Activated CD4-positive, alpha-beta T cell treated with anti-CD3 and anti-CD28 coated beads, Interleukin-2, Interleukin-4, amounts not matched to agents 100 ng/mL and 50 ng/mL, durations not matched to agents 16 hours and 8 hours (primary cell): ENCODE results near the gene ADCY3.
A peak's percentile ranks its signal among the peaks of the same experiment; 100 is the strongest.

Experiments used
- DNase-seq: peaks from one replicate; pipeline ENCODE4 v3.0.0-alpha.2; 2020; ENCODE audit warnings: low spot score

The ADCY3 gene

GRCh38 chr2:24830351-24830750 is 89.7 kb downstream of the ADCY3 start:
- DNase-seq = no peak

- no peak for DNase-seq
These were observed 91.6 kb downstream of the ADCY3 start for GRCh38 chr2:24828238-24828996.

DNA sequence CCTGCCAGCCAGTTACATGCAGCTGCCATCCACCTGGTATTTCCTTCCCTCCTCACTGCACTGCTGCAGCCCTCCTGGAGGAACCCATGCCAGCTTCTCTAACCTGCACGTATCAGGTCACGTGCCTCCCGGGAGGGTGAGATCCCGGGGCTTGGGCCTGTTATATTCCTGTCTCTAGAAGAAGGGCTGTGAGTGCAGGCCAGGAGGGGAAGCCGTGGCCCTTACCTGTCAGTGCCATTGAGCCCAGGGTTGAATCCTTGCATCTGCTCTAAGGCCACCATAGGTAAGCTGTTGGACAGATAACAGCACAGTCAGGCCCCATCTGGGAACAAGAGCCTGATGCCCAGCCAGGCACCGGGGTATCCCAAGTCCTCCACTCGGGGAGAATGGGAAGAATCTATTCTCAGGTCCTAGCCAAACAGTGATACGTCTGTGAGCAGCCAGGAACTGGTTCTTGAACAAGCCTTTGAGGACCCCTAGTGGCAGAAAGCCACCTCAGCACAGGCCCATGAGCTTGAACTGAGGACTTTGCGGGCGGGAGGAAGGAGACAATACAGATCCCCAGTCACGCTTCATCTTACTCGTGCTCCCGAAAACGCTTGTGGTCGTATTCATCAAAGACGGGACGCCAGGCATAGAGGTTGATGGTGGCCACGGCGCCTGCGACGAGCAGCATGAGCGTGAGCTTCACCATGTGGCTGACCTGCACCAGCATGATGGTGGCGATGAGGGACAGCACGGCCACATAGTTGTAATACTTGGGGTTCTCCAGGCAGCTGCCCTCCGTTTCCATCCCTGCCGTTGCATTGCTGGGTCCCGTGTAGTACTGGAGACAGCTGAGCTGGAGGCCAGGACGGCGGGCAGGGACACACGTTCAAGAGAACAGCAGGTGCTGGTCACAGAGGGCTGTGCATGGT is 92.5 kb downstream of the ADCY3 start:
- peak; percentile 74 for DNase-seq

GRCh38 chr2:24826773-24827145 is 93.3 kb downstream of the ADCY3 start:
- DNase-seq = no peak

- DNase-seq = peak; percentile 49
These were observed 93.9 kb downstream of the ADCY3 start for GRCh38 chr2:24825883-24826772.

DNA sequence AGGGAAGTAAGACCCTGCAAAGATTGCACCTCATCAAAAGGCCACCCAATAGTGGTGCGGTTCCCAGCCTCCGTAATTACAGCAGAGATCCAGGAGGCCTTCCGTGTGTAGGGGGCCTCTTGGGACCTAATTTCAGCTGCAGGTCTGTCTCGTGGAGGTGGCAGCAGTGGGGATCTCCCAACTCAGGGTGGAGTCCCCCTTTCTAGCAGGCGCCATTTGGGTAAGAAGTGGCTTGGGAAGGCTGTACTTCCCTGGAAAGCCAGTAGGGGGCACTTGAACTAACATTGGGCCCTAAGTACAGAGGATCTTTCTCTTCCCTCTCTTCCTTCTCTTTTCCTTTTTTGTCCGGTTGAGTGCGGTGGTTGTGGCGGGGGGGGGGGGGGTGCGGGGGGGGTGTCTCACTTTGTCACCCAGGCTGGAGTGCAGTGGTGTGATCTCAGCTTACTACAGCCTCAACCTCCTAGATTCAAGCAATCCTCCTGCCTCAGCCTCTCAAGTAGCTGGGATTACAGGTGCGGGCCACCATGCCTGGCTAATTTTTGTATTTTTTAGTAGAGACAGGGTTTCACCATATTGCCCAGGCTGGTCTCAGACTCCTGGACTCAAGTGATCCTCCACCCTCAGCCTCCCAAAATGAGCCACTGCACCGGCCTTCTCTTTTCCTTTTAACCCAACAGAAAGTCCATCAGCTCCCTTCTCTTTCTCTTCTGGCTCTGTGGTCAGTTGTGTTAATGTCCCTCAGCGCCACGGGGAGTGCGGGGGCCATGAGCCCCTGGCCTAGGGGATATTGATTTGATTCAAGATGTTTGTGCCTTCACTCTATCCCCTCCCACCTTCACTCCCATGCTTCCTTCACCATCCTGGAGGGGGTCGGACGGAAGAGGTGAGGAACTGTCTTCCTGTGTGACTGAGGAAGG is 94.8 kb downstream of the ADCY3 start:
- peak; percentile 40 for DNase-seq

- DNase-seq = no peak
These were observed 95.9 kb downstream of the ADCY3 start for GRCh38 chr2:24824071-24824588.

DNA sequence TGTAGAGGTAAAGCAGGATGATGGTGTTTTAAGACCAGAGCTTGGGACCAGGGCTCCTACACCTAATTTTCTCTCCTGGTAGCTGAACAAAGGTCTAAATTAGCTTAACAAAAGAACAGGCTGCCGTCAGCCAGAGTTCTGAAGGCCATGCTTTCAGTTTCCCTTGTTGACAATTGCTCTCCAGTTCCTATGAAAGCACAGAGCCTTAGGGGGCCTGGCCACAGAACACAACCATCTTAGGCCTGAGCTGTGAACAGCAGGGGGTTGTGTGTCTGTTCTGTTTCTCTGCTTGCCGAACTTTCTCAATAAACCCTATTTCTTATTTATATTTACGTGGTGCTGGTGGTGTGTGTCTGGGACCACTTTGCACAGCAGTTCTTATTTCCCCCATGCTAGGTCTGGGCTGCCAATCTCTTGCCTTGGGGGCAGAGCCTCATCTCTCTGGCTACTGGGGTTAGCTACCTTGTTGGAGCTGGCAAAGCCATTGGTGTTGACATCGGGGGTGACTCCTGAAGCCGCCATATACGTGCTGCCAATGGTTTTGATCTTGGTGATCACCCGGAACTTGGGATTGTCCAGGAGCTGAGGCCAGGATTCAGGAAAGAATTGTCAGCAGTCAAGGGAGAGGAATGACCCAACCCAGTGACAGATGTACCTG is 97.9 kb downstream of the ADCY3 start:
- no peak for DNase-seq

GRCh38 chr2:24821433-24821891 is 98.6 kb downstream of the ADCY3 start:
- no peak for DNase-seq

- no peak for DNase-seq
These were observed 99.2 kb downstream of the ADCY3 start for GRCh38 chr2:24820598-24821432.

- DNase-seq = no peak
These were observed 99.9 kb downstream of the ADCY3 start for GRCh38 chr2:24820175-24820513.

DNA sequence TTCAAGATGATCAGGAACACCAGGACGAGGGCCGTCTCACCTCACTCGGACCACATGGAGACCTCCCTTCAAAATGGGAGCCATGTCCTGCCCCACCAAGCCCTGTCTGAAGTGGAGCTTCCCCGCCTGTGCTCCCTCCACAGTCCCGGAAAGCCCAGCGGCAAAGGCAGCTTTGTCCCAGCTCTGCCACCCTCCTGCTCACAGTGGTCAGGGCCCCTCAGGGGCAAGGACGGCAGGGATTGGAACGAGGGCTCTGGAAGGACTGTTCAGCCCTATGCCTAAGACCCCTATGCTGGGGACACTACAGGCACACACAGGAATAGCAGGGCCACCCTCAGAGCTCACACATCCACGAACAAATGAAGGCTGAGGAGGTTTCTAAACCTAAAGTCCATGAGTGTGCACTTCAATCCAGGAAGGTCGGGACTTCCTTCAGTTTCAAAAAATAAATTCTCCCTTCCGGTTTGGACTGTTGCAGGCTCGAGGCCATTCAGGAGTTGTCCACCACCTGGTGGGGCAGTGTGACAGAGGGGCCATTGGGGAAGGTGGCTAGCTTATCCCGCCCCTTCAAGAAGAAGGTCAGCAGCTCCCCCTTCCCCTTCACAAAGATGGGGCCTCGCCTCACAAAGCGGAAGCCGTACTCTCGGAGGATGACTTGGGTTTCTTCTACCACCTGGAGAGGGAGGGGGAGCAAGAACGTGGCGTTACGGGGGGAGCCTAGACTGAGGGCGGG is 100.4 kb downstream of the ADCY3 start:
- no peak for DNase-seq

- no peak for DNase-seq
These were observed 101.3 kb downstream of the ADCY3 start for GRCh38 chr2:24818721-24819167.

GRCh38 chr2:24816884-24817283 is 103.2 kb downstream of the ADCY3 start:
- DNase-seq = no peak

- DNase-seq = no peak
These were observed 103.6 kb downstream of the ADCY3 start for GRCh38 chr2:24816404-24816803.

DNA sequence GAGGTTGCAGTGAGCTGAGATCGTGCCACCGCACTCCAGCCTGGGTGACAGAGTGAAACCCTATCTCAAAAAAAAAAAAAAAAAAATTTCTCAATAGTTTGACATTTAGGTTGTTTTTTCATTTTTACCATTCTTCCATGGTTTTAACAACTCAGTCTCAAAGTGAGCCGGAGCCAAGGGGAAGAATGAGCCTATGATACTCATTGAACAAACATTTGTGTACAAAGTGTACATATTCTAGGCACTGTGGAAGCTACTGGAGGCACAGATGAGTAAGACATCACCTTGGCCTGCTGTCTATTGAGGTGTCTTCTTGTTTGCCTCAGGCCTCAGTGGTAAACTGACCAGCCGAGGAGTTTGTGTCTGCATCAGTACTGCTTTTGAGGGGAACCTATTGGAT is 104.9 kb downstream of the ADCY3 start:
- no peak for DNase-seq

GRCh38 chr2:24814516-24814915 is 105.5 kb downstream of the ADCY3 start:
- DNase-seq = no peak

GRCh38 chr2:24813691-24814137 is 106.3 kb downstream of the ADCY3 start:
- DNase-seq = no peak
